ENCODE results near the gene UBR1. TPM values are rescaled to one million over a fixed set of nuclear protein-coding genes. Genes with fewer than 3 reads are reported as not detected.

Gene UBR1
- total and polyA plus RNA-seq, 2 donors from 2014 or later: 6.0 to 36.9 TPM

Other genes with a start within 250 kb of the UBR1 start
- 19.1 TPM for gene TTBK2, start 185.3 kb downstream of the UBR1 start, total RNA-seq
- gene TTBK2, start 185.3 kb downstream of the UBR1 start, polyA plus RNA-seq (ENCODE audit: insufficient read depth, low read depth, low replicate concordance): 1.9 TPM
- 31.2 TPM for gene TMEM62, start 27.5 kb upstream of the UBR1 start, total RNA-seq
- 14.7 TPM for gene TMEM62, start 27.5 kb upstream of the UBR1 start, polyA plus RNA-seq (ENCODE audit: insufficient read depth, low read depth, low replicate concordance)
- 56.8 TPM for gene CCNDBP1, start 79.4 kb upstream of the UBR1 start, total RNA-seq
- gene CCNDBP1, start 79.4 kb upstream of the UBR1 start, polyA plus RNA-seq (ENCODE audit: insufficient read depth, low read depth, low replicate concordance): 64.3 TPM
- not detected for gene EPB42, start 115.0 kb upstream of the UBR1 start, total RNA-seq
- not detected for gene EPB42, start 115.0 kb upstream of the UBR1 start, polyA plus RNA-seq (ENCODE audit: insufficient read depth, low read depth, low replicate concordance)
- gene TGM5, start 160.9 kb upstream of the UBR1 start, total RNA-seq: not detected
- gene TGM5, start 160.9 kb upstream of the UBR1 start, polyA plus RNA-seq (ENCODE audit: insufficient read depth, low read depth, low replicate concordance): not detected
- gene TGM7, start 196.2 kb upstream of the UBR1 start, total RNA-seq: not detected
- gene TGM7, start 196.2 kb upstream of the UBR1 start, polyA plus RNA-seq (ENCODE audit: insufficient read depth, low read depth, low replicate concordance): not detected
- gene LCMT2, start 224.5 kb upstream of the UBR1 start, total RNA-seq: 12.7 TPM
- gene LCMT2, start 224.5 kb upstream of the UBR1 start, polyA plus RNA-seq (ENCODE audit: insufficient read depth, low read depth, low replicate concordance): 5.8 TPM